Neural crest cell (in vitro differentiated cells): ENCODE results near the gene CDC6. TPM values are rescaled to one million over a fixed set of nuclear protein-coding genes. Genes with fewer than 3 reads are reported as not detected.

Experiments
- DNase-seq: peaks from one replicate; pipeline ENCODE4 v3.0.0; 2021; ENCODE audit warnings: low read depth, mixed read lengths, low spot score
- H3K27ac Mint-ChIP-seq: one replicate; pipeline ENCODE4 v1.8.0; 2021; ENCODE audit warnings: mild to moderate bottlenecking, mixed read lengths; ENCODE audit not compliant: unreplicated experiment
- H3K27me3 Mint-ChIP-seq: 2 replicates; pipeline ENCODE4 v1.8.0; 2021; ENCODE audit warnings: low read depth, mild to moderate bottlenecking, mixed read lengths
- H3K36me3 Mint-ChIP-seq: 2 replicates; pipeline ENCODE4 v1.8.0; 2021; ENCODE audit warnings: low read depth, mild to moderate bottlenecking, mixed read lengths
- H3K4me1 Mint-ChIP-seq: 2 replicates; pipeline ENCODE4 v1.8.0; 2021; ENCODE audit warnings: mixed read lengths
- H3K4me3 Mint-ChIP-seq: one replicate; pipeline ENCODE4 v1.8.0; 2021; ENCODE audit warnings: mild to moderate bottlenecking, mixed read lengths
- H3K9me3 Mint-ChIP-seq: 2 replicates; pipeline ENCODE4 v1.8.0; 2021; ENCODE audit warnings: mixed read lengths
- long read RNA-seq: library from polyadenylated mRNA; unstranded; transcript quantifications from one replicate; pipeline ENCODE4 v2.0.0, GENCODE V29; 2020
- total RNA-seq: library from RNA; stranded (reverse); gene quantifications from 2 replicates; pipeline ENCODE4 v1.2.1, GENCODE V29; 2021
- TF ChIP-seq, protein P1 (sequence below): fragments of 200-600 bp; sonication (generic); conservative IDR thresholded peaks from 2 replicates; pipeline ENCODE4 v1.5.0; 2021; ENCODE audit warnings: antibody characterized with exemption, mild to moderate bottlenecking

CDC6 gene, protein sequence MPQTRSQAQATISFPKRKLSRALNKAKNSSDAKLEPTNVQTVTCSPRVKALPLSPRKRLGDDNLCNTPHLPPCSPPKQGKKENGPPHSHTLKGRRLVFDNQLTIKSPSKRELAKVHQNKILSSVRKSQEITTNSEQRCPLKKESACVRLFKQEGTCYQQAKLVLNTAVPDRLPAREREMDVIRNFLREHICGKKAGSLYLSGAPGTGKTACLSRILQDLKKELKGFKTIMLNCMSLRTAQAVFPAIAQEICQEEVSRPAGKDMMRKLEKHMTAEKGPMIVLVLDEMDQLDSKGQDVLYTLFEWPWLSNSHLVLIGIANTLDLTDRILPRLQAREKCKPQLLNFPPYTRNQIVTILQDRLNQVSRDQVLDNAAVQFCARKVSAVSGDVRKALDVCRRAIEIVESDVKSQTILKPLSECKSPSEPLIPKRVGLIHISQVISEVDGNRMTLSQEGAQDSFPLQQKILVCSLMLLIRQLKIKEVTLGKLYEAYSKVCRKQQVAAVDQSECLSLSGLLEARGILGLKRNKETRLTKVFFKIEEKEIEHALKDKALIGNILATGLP
- 94.5 and 104 TPM in 2 replicates for total RNA-seq
- long read RNA-seq, full-length matches to known transcripts = 175 of 240 reads
- long read RNA-seq, partial matches to known transcripts = 33 of 240 reads
- long read RNA-seq, other reads (novel, unspliced or antisense) = 32 of 240 reads

DNA sequence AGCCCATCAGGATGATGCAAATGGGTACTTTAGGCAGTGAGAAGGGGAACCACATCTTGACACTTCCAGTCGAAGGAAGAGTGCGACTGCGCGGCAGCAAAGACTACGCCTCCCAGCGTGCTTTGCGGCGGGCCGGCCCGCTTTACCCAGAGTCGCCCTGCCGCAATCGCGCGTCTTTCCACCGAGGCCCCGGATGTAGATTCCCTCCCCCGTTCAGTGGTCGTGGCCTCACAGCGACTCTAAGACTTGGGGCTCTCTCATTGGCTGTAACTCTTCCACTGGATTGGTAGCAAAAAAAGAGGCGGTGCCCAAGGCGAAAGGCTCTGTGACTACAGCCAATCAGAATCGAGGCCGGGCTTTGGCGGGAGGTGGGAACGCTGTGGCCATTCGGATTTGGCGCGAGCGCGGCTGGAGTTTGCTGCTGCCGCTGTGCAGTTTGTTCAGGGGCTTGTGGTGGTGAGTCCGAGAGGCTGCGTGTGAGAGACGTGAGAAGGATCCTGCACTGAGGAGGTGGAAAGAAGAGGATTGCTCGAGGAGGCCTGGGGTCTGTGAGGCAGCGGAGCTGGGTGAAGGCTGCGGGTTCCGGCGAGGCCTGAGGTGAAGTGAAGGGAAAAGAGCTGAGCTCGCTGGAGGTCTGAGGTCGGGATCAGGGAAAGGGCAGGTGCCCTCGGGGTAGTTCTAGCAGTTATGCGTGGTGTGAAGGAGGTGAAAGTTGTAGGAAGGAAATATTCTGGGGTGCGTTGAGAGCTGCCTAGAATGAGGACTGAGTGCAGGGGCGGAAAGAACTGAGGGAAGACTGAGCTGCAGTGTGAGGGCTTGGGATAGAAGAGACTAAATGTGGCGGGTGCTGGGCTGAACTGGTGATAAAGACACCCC, at the start of gene CDC6:
Gene CDC6 (plus strand): TSS at position 386 of the 876 bp plus-strand sequence. CDS start 1,542 bp downstream, outside the sequence.
- Mint-ChIP-seq H3K36me3 (peaks cover 11% of the 10 kb centered on the region), H3K4me1 (peaks cover 36% of the 10 kb centered on the region), H3K9me3 (no peaks in the 10 kb centered on the region), H3K27me3 (no peaks in the 10 kb centered on the region), H3K4me3 (peak within 1 kb of the TSS; percentile 95), H3K27ac (peak within 1 kb of the TSS; percentile 96)
- DNase-seq = peak; percentile 97
- TF ChIP-seq, protein P1, sequence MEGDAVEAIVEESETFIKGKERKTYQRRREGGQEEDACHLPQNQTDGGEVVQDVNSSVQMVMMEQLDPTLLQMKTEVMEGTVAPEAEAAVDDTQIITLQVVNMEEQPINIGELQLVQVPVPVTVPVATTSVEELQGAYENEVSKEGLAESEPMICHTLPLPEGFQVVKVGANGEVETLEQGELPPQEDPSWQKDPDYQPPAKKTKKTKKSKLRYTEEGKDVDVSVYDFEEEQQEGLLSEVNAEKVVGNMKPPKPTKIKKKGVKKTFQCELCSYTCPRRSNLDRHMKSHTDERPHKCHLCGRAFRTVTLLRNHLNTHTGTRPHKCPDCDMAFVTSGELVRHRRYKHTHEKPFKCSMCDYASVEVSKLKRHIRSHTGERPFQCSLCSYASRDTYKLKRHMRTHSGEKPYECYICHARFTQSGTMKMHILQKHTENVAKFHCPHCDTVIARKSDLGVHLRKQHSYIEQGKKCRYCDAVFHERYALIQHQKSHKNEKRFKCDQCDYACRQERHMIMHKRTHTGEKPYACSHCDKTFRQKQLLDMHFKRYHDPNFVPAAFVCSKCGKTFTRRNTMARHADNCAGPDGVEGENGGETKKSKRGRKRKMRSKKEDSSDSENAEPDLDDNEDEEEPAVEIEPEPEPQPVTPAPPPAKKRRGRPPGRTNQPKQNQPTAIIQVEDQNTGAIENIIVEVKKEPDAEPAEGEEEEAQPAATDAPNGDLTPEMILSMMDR = no peak

DNA sequence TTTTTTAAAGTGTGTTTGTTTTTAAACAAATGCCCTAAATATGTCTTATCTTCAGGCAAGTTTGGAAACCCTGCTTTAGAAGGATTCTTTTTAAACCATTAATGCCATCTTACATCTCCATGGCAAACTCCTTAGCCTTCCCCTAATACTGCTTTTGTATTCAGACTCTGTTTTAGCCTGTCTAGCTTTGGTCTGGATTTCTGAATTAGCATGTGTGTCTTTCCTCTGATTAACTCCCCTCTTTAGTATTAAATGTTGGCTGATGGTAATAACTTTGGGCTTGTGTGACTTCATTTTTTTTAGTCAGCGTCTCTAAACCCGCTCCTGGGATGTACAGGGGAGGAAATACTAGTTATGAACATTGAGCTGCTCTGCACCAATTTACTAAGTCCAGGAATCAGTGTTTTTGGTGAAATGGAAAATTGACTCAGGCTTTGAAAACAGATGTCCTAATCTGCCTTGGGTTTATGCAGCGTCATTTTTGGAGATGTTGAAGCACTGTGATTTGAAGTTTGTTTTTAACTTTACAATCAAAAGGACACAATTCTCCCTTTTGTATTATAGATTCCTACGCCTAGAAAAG, 46.3 kb upstream of the CDC6 start:
- H3K4me3 Mint-ChIP-seq = no peak overlapping the region
- TF ChIP-seq, protein P1 = no peak
- DNase-seq = no peak
- no peaks in the 10 kb centered on the region for H3K27me3 Mint-ChIP-seq
- no peak overlapping the region for H3K27ac Mint-ChIP-seq
- no peaks in the 10 kb centered on the region for H3K36me3 Mint-ChIP-seq
- H3K9me3 Mint-ChIP-seq = no peaks in the 10 kb centered on the region
- peaks cover 19% of the 10 kb centered on the region for H3K4me1 Mint-ChIP-seq

DNA sequence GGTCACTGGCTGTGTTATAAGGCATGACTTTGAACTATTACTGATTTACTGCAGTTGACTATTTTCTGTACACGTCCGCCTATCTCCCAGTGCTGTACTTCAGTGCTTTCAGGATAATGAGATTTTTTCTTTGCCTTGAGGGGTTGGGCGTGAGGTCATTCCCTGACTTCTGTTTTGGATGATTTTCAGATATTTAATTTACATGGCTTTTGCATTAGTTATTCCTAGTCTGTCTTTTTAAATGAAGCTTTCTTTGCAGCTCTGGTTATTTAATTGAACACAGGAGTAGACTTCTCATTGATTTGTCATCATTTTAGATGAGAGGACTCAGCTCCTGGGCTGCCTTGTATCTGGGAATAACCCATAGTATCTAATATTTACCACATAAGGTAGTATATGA, 44.9 kb upstream of the CDC6 start:
- DNase-seq = no peak
- Mint-ChIP-seq H3K27ac (no peak overlapping the region), H3K27me3 (no peaks in the 10 kb centered on the region), H3K4me1 (peaks cover 19% of the 10 kb centered on the region), H3K4me3 (no peak overlapping the region), H3K36me3 (no peaks in the 10 kb centered on the region), H3K9me3 (no peaks in the 10 kb centered on the region)
- TF ChIP-seq, protein P1 = no peak

DNA sequence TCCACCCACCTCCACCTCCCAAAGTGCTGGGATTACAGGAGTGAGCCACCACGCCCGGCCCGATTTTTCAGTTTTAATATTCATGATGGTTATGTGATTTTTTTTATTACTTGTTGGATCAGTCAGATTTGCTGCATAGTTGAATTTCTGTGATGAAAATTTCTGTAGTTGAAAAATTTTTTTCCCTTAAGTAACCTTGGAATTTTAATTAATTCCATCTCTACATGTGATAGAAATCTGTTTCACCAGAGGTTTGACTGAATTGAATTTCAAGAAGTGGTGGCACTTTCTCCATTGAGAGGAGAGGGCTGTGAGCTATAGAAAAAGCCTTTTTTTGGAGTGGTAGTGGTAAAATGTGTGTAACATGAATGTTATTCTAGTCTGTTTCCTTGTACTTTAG, 43.9 kb upstream of the CDC6 start:
- H3K4me1 Mint-ChIP-seq = peaks cover 23% of the 10 kb centered on the region
- H3K4me3 Mint-ChIP-seq = no peak overlapping the region
- H3K27ac Mint-ChIP-seq = peak overlapping the region; percentile 76
- no peak for DNase-seq
- TF ChIP-seq, protein P1 = no peak
- H3K36me3 Mint-ChIP-seq = no peaks in the 10 kb centered on the region
- H3K27me3 Mint-ChIP-seq = no peaks in the 10 kb centered on the region
- H3K9me3 Mint-ChIP-seq = no peaks in the 10 kb centered on the region

DNA sequence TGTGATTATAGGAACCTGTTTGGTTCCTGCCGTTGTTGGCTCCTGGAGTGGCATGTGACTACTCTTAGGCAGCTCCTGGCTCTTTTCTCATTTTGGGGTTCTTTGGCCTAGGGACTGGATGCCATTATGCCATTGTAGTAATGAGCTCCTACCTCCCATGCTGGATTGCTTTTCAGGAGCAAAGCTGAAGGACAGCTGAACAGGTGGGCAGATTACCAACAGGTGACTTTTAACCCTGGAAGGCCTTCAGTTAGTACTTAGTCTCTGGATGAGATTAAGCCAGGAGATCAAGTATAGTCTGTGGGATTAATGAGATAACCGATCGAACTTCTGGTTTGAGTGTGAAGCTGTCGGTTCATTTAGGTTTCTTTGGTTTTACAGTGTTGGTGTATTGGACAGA, 43.4 kb upstream of the CDC6 start:
- TF ChIP-seq, protein P1 = no peak
- no peak overlapping the region for H3K4me3 Mint-ChIP-seq
- H3K27me3 Mint-ChIP-seq = no peaks in the 10 kb centered on the region
- H3K4me1 Mint-ChIP-seq = peaks cover 28% of the 10 kb centered on the region
- peak overlapping the region; percentile 76 for H3K27ac Mint-ChIP-seq
- H3K36me3 Mint-ChIP-seq = no peaks in the 10 kb centered on the region
- H3K9me3 Mint-ChIP-seq = no peaks in the 10 kb centered on the region
- no peak for DNase-seq
